OCI-LY7 (cell line): Measurements from ENCODE around the gene STX8. TPM values are rescaled to one million over a fixed set of nuclear protein-coding genes. Genes with fewer than 3 reads are reported as not detected.

Source experiments
- BruUV-seq: library from RNA; stranded (reverse); fragments of 400-500 nt; replicated peaks from 2 replicates; lab custom pipeline; 2021; lab: Mats Ljungman, UMichigan
- CTCF ChIA-PET: fragments of 300-600 bp; sonication (Branson Sonifier 250); formaldehyde crosslinking; loops from one replicate; lab custom pipeline; 2022; ENCODE audit warnings: antibody characterized with exemption; ENCODE audit not compliant: unreplicated experiment; lab: Charles Lee
- POLR2A ChIA-PET: fragments of 300-600 bp; sonication (Branson Sonifier 250); formaldehyde crosslinking; loops from one replicate; lab custom pipeline; 2022; ENCODE audit warnings: antibody characterized with exemption; lab: Charles Lee
- DNase-seq: peaks from one replicate; pipeline ENCODE4 v3.0.0-alpha.2; 2015; ENCODE audit warnings: low spot score
- H2AFZ ChIP-seq: fragments of 200-600 bp; sonication (generic), shearing (Covaris generic); 2 replicates; pipeline ENCODE4 v1.6.1; 2014; ENCODE audit warnings: mild to moderate bottlenecking, antibody characterized with exemption, low read length, moderate library complexity
- H3K27ac ChIP-seq: fragments of 200-600 bp; sonication (generic); 2 replicates; pipeline ENCODE4 v1.5.1; 2014; ENCODE audit warnings: mixed run types, low read depth, mild to moderate bottlenecking, moderate library complexity, low read length, inconsistent platforms; ENCODE audit not compliant: poor library complexity, severe bottlenecking
- H3K36me3 ChIP-seq: fragments of 200-600 bp; sonication (generic); 2 replicates; pipeline ENCODE4 v1.6.1; 2014; ENCODE audit warnings: mild to moderate bottlenecking, antibody characterized with exemption, low read length, moderate library complexity, mixed read lengths; ENCODE audit not compliant: insufficient read depth
- H3K4me1 ChIP-seq: fragments of 200-600 bp; sonication (generic); 2 replicates; pipeline ENCODE4 v1.5.1; 2014; ENCODE audit warnings: mild to moderate bottlenecking, low read length; ENCODE audit not compliant: insufficient read depth, poor library complexity, severe bottlenecking
- H3K4me2 ChIP-seq: fragments of 200-600 bp; sonication (generic); 2 replicates; pipeline ENCODE4 v1.6.1; 2014; ENCODE audit warnings: mild to moderate bottlenecking, low read length
- H3K4me3 ChIP-seq: fragments of 200-600 bp; sonication (generic); 2 replicates; pipeline ENCODE4 v1.5.1; 2014; ENCODE audit warnings: mild to moderate bottlenecking, low read depth, low read length; ENCODE audit not compliant: poor library complexity, severe bottlenecking
- H3K79me2 ChIP-seq: fragments of 200-600 bp; sonication (generic); 2 replicates; pipeline ENCODE4 v1.6.1; 2016; ENCODE audit warnings: low read depth, mild to moderate bottlenecking, low read length, moderate library complexity, mixed read lengths; ENCODE audit not compliant: insufficient read depth
- H3K9me2 ChIP-seq: fragments of 200-600 bp; sonication (generic); 2 replicates; pipeline ENCODE4 v1.6.1; 2016; ENCODE audit warnings: mild to moderate bottlenecking, low read length, mixed read lengths; ENCODE audit not compliant: insufficient read depth
- H3K9me3 ChIP-seq: fragments of 200-600 bp; sonication (generic); 2 replicates; pipeline ENCODE4 v1.6.1; 2014; ENCODE audit warnings: mild to moderate bottlenecking, mixed run types, low read length, mixed read lengths
- H4K20me1 ChIP-seq: fragments of 200-600 bp; sonication (generic); 2 replicates; pipeline ENCODE4 v1.6.1; 2014; ENCODE audit warnings: mild to moderate bottlenecking, antibody characterized with exemption, low read length, moderate library complexity, mixed read lengths; ENCODE audit not compliant: insufficient read depth
- EZH2phosphoT487 ChIP-seq: fragments of 200-600 bp; sonication (generic); IDR thresholded peaks from 2 replicates; pipeline ENCODE4 v1.6.1; 2018; ENCODE audit warnings: low read depth, borderline replicate concordance, mild to moderate bottlenecking, mixed run types, antibody characterized with exemption, low read length, moderate library complexity, mixed read lengths
- intact Hi-C: fragments of 100-400 bp; cut with micrococcal nuclease; formaldehyde crosslinking; loops from one replicate; pipeline ENCODE4 v1.10.0; 2022; ENCODE audit not compliant: unreplicated experiment
- total RNA-seq, 2 experiments: library from RNA; depleted of rRNA in 1 of 2; stranded (reverse); fragments of >200 nt in 1 of 2; shearing (Covaris generic) in 1 of 2; gene quantifications; 2 replicates each; pipeline ENCODE4 v1.2.3, GENCODE V29; 2014 to 2022
- TF ChIP-seq, protein P1 (sequence below): fragments of 200-600 bp; sonication (generic); conservative IDR thresholded peaks from 2 replicates; pipeline ENCODE4 v1.5.1; 2014; ENCODE audit warnings: mild to moderate bottlenecking, antibody characterized with exemption, low read length, moderate library complexity, mixed read lengths

Gene STX8
- total RNA-seq, 2 experiments from 2014 or later: 56.7 to 69.0 TPM

DNA sequence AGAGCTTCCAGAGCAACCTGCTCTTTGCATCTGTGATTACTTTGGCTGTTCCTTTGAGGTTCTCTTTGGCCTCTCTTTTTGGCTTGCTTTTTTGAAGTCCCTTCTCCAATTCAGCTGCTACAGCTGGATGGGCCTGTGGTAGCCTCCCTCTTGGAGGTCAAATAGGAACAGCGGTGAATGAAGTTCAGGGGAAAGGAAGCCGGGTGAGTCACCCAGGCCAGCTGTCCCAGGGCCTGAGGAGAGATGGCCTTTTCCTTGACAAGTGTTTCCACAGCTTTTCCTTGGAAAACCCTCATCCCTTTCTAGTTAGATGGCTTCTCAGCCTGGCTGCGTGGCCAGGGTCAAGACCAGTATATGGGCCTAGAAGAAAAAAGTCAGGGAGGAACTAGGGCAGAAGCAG is 103.1 kb downstream of the STX8 start:
- TF ChIP-seq EZH2phosphoT487: no peak
- TF ChIP-seq, protein P1, sequence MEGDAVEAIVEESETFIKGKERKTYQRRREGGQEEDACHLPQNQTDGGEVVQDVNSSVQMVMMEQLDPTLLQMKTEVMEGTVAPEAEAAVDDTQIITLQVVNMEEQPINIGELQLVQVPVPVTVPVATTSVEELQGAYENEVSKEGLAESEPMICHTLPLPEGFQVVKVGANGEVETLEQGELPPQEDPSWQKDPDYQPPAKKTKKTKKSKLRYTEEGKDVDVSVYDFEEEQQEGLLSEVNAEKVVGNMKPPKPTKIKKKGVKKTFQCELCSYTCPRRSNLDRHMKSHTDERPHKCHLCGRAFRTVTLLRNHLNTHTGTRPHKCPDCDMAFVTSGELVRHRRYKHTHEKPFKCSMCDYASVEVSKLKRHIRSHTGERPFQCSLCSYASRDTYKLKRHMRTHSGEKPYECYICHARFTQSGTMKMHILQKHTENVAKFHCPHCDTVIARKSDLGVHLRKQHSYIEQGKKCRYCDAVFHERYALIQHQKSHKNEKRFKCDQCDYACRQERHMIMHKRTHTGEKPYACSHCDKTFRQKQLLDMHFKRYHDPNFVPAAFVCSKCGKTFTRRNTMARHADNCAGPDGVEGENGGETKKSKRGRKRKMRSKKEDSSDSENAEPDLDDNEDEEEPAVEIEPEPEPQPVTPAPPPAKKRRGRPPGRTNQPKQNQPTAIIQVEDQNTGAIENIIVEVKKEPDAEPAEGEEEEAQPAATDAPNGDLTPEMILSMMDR: no peak
- H3K79me2 ChIP-seq: no peaks in the 10 kb centered on the region
- H2AFZ ChIP-seq: no peak overlapping the region
- ChIA-PET CTCF (no interaction called here), POLR2A (interaction anchor here (1.0 kb wide), 1 partner anchor 45 kb away, joined by 4 read pairs; no protein-coding TSS in a partner anchor)
- H3K4me3 ChIP-seq: no peak overlapping the region
- intact Hi-C loops: no loop called here
- no peaks in the 10 kb centered on the region for H4K20me1 ChIP-seq
- no peak overlapping the region for H3K27ac ChIP-seq
- H3K4me1 ChIP-seq: no peaks in the 10 kb centered on the region
- no peak overlapping the region for H3K4me2 ChIP-seq
- no peaks in the 10 kb centered on the region for H3K36me3 ChIP-seq
- no peak for DNase-seq
- no peaks in the 10 kb centered on the region for H3K9me2 ChIP-seq
- BruUV-seq: no TSS peak
- H3K9me3 ChIP-seq: no peaks in the 10 kb centered on the region

DNA sequence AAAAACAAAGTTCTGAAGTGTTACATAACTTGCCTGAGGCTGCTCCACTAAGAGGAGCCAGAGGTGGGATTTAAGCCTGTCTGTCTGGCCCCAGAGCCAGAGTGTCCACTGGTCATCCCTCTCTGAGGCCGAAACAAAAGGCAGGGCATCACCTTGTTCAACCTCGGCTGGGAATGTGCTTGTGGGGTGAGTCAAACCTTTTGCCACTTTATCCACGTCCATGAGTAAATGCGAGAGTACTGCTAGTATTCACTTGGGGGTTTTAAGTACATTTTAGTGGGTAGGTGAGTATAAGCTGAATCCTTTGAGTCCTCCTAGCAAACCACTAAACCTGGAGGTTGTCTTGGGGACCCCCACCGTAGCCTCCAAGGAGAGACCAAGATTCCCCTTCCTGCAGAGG is 103.5 kb downstream of the STX8 start:
- Histone ChIP-seq H3K79me2 (no peaks in the 10 kb centered on the region), H3K4me2 (no peak overlapping the region), H3K9me3 (no peaks in the 10 kb centered on the region), H4K20me1 (no peaks in the 10 kb centered on the region), H3K4me3 (no peak overlapping the region), H2AFZ (no peak overlapping the region), H3K27ac (no peak overlapping the region), H3K36me3 (no peaks in the 10 kb centered on the region), H3K4me1 (no peaks in the 10 kb centered on the region), H3K9me2 (no peaks in the 10 kb centered on the region)
- no peak for DNase-seq
- intact Hi-C loops: no loop called here
- no peak for TF ChIP-seq EZH2phosphoT487
- TF ChIP-seq, protein P1: no peak
- ChIA-PET CTCF (no interaction called here), POLR2A (no interaction called here)
- no TSS peak for BruUV-seq

- no peak for DNase-seq
- no peaks in the 10 kb centered on the region for H3K79me2 ChIP-seq
- H3K9me3 ChIP-seq: no peaks in the 10 kb centered on the region
- H3K27ac ChIP-seq: no peak overlapping the region
- TF ChIP-seq, protein P1: no peak
- no peak for TF ChIP-seq EZH2phosphoT487
- no peaks in the 10 kb centered on the region for H3K9me2 ChIP-seq
- intact Hi-C loops: no loop called here
- POLR2A ChIA-PET: no interaction called here
- no peaks in the 10 kb centered on the region for H3K4me1 ChIP-seq
- BruUV-seq: no TSS peak
- H3K36me3 ChIP-seq: no peaks in the 10 kb centered on the region
- no peak overlapping the region for H3K4me2 ChIP-seq
- no peak overlapping the region for H3K4me3 ChIP-seq
- CTCF ChIA-PET: no interaction called here
- H2AFZ ChIP-seq: no peak overlapping the region
- no peaks in the 10 kb centered on the region for H4K20me1 ChIP-seq
Observed at GRCh38 chr17:9470171-9470570, 105.4 kb downstream of the STX8 start.
